GM21786 (cell line): ENCODE measurements around the gene TUBB2A.
"Not testable (repeated sequence)": the region's sequence is repeated elsewhere in the genome, so short reads cannot be mapped to it uniquely, and the experiment has no call there.

Experiments
- ATAC-seq: cut with Tn5 transposase; IDR thresholded peaks from one replicate; pipeline ENCODE4 v1.9.1; 2021; ENCODE audit not compliant: unreplicated experiment

The TUBB2A gene

DNA sequence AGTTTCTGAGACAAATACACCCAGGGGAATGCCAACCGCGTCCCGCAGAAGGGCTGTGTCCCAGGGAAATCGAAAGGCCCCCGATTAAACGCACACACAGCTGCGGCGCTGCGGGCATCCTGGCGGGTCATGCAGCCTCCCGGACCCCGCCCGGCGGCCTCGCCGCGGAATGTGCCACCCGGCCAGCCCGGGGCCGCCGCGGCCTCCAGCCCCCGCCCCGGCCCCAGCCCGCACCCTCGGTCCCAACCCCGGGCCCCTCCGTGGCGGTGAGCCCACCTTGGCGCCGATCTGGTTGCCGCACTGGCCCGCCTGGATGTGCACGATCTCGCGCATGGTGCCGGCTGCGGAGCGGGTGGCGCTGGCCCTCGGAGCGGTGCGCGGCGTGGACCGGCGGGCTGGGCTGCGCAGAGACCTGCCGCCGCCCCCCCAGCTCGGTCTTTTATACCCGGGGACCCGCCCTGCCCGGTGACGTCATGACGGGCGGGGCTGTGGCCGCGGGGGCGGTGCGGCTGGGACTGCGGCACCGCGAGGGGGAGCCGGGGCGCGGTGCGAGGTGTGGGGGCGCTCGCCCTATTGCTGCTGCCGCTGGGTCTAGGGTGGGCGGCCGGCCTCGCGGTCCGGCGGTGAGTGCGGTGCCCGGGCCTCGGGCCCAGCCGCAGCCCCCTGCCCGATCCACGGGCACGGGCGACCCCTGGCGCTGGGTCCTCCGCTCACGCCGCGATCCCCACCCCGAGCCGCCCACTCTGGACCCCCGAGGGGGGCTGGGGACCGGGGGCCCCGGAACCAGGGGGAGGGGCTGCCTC lies at the start of gene TUBB2A:
Gene TUBB2A, minus strand, starts transcription at position 414 of the 803 bp plus-strand sequence. Its CDS starts 81 bp downstream, at position 333.
- ATAC-seq = peak; percentile 77

DNA sequence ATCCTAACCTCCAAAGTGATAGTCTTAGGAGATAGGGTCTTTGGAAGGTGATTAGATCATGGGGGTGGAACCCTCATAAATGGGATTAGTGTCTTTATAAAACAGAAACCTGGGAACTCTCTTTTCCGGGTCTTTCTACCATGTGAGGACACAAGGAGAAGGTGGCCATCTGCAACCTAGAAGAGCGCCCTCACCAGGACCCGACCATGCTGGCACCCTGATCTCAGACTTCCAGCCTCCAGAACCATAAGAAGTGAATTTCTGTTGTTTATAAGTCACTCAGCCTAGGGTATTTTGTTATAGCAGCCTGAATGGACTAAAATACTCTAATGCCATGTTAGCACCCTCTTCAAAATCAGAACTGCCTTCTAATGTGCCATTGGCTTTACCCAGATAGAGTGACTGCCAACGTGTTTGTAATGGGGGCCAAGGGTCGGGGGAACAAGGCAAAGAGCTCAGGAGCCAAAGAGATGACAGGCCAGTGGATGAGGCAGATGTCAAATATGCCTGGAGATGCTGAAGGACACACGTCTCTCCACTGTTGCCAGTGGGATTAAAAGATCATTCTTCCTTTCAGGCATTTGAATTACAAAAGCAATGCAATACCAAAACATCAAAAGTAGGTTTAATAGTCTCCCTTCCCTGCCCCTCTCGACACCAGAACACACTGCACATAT lies 49.1 kb upstream of the TUBB2A start:
- no peak for ATAC-seq

DNA sequence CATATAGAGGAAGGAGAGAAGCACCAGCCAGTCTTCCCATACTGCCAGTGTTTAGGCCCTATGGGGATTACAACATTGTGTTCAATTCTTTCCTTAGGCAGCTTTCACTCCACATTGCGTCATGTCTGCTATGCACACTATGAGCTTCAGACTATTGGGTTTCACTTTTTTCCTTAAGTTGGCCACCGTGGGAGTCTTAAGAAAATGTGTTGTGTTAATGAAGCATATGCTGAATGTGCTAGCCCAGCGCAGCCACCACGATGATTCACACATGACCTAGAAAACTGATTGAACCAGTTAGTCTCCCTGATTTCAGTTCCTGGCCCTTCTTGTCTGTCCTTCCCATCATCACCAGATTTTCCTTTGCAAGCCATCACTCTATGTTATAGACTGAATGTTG lies 48.6 kb upstream of the TUBB2A start:
- no peak for ATAC-seq

DNA sequence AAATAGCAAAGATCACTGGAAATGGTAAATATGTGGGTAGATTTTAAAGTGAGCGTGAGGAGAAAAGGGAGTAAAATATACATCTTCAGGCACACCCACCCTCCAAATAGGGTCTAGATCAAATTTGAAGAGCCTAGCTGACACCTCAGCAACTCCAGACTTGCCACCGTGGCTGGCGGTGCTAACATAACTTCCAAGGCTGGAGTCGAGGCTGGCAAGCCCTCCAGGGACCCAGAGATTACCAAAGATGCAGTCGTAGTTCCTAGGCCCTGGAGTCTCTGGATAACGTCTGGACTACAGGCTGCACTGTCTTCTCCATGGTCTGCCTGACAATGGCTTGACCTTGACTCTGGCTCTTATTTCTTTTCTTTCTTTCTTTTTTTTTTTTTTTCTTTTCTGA lies 47.6 kb upstream of the TUBB2A start:
- no peak for ATAC-seq

DNA sequence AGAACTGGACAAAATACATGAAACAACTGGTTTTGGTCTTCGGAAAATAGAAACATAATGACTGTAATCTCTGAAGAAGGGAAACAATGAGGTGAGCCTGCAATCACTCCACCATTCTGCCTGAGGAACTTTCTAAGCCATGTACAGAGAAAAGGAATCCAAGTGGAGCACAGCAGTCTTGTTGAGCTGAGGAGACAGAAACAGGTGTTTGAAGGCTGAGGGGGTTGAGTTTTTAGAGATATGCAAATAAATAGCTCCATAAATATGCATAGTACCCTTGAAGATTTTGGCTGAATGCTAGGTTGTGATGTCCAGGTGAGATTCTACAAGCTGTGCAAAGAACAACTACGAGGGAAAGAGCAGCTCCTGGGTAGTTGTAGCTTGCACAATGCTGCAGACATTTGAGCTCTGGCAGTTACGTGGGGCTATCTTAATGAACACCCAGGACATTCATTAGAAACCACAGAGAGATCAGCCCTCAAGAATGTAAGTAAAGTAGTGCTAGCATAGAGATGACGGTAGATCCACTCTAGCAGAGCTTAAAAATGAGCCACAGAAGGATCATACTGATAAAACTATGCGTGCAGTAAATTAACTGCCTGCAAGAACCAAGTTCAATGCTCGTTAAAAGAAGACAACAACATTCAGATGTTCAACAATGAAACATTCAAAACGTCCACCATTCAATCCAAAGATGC lies 45.8 kb upstream of the TUBB2A start:
- ATAC-seq = no peak

DNA sequence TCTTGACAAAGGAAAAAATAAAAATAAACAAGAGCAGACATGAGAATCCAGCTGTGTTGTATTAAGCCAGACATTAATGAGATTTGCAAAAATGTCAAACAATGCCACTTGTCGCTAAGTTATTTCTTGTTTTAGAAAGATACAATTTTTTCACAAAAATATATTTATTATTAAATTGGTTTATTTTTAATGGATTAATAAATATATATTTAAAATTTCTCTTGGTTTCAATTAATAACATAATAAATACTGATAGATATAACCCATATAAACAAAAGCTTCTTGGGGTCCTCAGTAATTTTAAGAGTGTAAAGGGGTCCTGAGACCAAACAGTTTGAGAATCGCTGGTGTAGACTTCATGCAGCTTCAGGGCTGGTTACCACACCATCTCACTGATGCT lies 44.0 kb upstream of the TUBB2A start:
- no peak for ATAC-seq

DNA sequence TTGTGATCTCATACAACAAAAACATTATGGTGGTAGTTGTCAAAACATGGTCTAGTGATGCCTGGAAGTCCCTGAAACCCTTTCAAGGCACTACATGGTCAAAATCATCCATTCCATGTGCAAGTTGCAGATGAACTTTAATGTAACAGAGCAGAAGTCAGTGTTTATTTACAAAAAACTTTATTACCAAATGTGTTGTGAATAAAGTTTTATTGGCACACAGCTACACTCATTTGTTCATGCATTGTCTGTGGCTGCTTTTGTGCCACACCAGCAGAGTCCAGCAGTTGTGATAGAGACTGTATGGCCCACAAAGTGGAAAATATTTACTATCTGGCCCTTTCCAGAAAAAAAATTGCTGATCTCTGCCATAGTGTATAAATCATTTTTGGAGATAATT lies 43.3 kb upstream of the TUBB2A start:
- ATAC-seq = no peak

DNA sequence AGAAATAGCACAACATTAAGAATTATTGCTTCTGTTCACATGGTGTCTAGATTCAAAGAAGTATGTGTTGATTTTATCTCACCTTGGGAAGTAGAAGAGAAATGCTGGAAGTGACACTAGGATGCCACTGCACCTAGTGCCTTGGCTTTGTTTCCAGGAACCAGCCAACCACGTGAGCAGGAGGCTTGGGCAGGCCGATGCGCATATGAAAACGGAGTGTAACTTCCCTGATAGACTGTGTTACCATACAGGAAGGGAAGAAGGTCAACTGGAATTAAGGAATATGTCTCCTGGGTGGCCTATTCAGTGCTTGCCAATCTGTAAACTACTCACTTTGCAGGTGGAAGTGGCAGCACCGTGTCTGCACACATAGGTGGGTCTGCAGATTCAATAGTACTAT lies 42.0 kb upstream of the TUBB2A start:
- ATAC-seq = no peak

DNA sequence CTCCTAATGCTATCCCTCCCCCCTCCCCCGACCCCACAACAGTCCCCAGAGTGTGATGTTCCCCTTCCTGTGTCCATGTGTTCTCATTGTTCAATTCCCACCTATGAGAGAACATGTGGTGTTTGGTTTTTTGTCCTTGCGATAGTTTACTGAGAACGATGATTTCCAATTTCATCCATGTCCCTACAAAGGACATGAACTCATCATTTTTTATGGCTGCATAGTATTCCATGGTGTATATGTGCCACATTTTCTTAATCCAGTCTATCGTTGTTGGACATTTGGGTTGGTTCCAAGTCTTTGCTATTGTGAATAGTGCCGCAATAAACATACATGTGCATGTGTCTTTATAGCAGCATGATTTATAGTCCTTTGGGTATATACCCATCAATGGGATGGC lies 40.4 kb upstream of the TUBB2A start:
- not testable (repeated sequence) for ATAC-seq

DNA sequence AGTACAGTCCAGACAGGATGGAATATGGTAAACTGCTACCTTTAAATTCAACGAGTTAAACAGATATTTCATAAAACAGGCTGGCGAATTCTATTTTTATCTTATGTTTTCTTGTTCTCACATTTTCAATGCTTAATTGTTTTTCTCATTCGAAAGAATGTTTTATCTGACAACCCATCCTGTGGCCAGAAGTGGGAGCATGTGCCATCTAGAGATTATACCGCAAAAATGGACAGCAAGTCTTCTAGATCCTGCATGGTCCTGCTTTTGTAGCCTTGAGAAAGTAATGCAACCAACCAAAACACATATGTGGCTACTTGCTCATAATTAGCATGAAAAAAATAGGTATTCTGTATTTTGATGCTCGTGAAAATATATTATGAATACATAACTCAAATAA lies 39.4 kb upstream of the TUBB2A start:
- ATAC-seq = no peak

DNA sequence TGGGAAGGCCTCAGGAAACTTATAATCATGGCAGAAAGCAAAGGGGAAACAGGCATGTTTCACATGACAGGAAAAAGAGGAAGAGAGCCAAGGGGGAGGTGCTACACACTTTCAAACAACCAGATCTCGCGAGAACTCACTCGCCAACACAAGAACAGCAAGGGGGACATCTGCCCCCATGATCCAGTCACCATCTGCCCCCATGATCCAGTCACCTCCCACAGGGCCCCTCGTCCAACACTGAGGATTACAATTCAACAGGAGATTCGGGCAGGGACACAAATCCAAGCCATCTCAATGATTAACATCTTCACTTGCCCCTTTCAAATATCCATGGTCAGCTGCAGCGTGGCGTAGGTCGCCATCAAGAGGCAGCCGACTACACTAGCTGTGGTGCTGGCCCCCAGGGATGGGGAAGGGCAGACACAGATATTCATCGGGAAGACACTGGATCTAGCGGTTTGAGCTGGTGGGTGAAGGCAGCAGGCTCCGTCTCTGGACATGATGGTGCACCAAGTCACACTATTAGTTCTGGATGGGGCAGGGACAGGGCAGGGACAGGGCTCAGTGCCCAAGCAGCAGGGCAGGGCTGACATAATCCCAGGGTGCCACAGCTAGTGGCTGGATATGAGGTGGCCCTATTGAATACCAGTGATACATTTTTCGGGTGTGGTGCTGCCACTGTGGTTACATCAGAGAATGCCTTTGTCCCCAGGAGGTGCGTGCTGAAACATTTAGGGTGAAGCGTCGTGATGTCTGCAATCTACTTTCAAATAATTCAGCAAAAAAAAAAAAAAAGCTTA lies 38.6 kb upstream of the TUBB2A start:
- no peak for ATAC-seq

DNA sequence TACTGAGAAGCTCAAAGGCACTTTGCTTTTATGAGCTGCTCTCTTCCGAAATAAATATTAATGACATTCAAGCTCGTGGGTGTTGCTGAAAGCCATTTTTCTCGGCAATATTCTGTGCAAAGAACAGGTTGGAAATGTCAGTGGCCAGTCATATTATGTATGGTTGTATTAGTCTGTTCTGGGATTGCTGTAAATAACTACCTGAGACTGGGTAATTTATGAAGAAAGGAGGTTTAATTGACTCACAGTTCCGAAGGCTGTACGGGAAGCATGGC lies 38.0 kb upstream of the TUBB2A start:
- no peak for ATAC-seq

DNA sequence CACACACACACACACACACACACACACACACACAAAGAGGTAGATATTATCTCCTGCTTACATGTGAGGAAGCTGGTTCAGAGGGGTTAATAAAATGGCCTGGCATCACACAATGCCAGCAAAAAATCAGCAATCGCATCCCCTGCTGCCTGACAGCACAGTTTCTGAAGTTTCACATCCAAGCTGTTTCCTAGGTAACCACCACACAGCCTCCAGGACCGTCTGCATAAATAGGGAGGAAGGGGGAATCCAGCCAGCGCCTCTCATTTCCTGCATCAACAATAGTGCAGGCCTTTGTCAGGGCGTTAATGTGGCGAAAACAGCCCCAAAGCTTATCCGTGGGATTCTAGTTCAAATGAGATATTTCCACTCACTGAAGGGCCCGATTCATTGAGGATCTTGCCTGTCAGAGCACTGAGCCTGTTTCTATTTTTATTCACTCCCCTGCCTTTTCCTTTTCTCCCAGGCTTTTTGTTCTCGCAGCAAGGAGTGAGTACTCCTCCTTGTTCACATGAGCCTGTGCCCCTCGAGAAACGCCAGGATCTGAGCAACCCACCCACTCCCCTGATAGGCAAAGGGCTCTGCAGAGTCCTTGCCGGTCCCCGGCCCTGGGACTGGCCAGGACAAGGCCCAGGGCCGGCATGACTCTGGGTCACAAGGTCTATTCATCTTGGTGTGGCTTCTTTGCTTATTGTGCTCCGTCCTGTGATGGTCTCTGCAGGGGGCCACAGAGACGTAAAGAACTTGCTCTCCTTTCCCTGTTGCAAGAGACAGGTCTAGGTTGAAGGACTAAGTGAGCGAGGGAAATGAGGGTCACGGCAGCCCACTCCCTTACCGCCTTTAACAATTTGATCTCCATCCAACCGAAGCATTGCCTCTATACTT lies 37.4 kb upstream of the TUBB2A start:
- no peak for ATAC-seq

DNA sequence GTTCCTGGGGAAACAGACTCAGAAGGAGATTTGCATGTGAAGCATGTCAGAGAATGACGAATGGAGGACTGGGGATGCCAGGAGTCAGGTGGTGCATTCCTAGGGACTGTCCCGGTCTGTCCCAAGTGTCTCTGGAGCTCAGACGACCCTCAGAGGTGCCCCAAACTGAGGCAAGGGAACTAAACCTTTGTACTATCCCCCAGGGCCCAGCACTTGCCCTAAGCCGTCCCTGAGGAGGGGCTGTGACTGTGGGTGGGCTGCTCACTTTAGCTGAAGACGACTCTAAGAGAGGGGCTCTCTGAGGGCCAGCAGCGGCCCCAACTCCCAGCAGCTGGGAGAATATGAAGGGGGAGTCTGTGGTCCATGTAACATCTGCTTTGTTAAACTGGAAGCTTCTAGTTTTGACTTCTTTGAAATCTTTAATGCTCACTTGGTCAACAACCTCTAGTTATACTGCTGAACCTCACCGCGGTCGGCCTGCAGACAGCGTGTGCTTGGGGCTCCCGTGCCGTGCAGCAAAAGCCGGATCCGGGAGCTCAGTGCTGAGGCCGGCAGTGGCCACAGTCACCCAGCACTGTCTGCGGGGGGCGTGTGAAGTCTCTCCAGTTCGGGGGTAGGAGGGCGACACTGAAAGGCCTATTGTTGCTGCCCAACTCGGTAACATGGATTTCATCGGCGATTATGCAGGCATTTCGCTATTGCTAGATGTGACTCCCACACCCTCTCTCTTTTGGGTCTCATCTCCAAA lies 35.9 kb upstream of the TUBB2A start:
- no peak for ATAC-seq

DNA sequence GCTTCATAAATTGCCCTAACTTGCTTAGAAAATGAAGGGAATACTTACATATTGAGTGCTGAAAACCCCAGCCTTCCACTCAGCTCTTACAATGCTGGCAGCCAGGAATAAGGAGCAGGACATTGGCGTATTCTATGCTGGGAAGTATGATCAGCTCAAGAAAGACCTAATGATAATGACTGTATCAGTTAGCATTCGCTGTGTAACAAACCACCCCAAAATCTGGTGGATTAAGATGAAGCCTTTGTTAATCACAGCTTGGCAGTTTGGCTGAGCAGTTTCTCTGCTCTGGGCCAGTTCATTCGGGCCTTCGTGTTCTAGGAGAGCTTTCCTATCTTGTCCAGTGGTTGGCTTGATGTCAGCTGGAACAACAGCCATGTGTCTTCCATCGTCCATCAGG lies 33.4 kb upstream of the TUBB2A start:
- ATAC-seq = no peak

DNA sequence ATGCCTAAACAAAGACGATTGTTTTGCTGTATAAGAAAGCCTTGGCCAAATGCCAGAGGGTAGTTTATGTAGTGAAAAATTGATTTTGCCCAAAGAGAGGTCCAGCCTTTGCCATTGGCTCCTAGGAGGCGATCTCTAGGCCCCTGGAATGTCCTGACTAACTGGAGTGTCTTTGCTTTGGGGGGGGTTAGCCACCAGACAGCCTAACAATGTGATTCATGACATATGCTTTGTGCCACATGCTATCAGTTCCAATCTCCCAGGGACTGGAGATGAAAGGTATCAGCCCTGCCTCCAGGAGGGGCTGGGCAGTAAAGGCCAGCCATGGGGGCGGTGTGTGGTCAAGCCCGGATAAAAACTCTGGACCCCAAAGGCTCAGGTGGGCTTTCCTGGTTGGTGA lies 32.7 kb upstream of the TUBB2A start:
- ATAC-seq = no peak

DNA sequence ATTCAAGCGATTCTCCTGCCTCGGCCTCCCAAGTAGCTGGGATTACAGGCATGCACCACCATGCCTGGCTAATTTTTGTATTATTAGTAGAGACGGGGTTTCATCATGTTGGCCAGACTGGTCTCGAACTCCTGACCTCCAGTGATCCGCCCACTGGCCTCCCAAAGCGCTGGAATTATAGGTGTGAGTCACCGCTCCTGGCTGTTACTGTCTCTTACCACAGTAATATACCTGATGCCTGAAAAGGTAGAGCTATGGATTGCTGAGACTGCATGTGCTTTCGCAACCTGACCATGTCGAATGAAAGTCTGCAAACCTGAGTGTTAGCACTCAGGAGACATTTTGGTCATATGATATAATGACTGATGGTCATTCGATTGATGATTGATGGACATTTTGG lies 31.8 kb upstream of the TUBB2A start:
- ATAC-seq = not testable (repeated sequence)

DNA sequence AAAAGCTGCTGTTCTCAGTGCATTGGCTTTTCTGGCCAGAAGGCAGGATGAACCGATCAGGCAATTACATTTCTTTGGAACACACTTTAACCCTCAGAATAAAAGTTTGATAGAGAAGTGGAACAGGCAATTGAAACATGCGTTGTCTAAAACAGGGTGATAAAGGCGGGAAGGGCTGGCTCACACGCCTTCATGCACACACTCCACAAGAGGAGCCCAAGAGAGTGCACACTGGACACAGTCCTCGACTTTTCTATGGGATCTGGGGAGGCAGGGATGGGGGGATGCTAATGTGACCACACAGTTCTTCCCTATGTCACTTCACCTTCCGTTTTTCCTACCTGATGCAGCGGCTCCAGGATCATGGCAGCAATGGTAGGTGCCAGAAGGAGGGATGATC lies 30.9 kb upstream of the TUBB2A start:
- no peak for ATAC-seq

DNA sequence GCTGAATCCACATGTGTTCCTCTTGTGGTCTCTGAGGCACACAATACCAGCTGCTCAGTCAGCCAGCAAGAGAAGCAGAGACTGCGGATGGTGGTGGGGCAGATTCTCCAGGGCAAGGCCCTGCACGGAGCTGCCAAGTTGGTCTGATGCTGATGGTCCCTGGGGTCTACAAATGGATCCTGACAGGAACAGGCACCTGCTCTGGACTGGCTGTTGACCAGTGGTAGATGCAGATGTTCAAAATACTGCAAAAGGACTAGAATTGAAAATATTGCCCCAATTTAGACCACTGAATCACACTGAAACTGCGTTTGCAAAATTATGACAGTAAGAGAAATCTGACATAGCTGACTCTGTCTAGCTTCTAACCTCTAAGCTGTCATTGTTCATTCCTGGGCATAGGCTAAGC lies 29.6 kb upstream of the TUBB2A start:
- peak; percentile 43 for ATAC-seq

DNA sequence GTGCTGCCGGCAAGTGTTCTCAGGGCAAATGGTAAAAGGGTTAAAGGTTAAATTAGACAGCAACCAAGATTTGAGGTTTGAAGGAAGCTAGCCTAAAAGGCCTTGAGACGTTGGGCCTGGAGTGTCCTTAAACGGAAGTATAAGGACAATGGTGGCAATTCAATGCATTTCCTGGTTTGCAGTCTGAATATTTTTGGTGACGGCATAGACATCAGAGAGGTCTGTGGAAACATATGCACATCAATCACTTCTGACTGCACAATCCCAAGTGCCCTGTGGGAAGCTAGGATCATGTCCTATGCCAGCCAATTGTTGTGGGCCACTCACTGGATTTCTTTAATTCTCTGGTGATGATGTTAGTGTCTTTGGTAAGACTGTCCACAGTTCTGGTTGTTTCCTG lies 25.7 kb upstream of the TUBB2A start:
- no peak for ATAC-seq
